HG02938 (cell line): Measurements from ENCODE around the gene B3GALT6.

Source experiments
- ATAC-seq: cut with Tn5 transposase; IDR thresholded peaks from one replicate; pipeline ENCODE4 v1.9.1; 2021; ENCODE audit warnings: mild to moderate bottlenecking, moderate library complexity; ENCODE audit not compliant: unreplicated experiment

The B3GALT6 gene

DNA sequence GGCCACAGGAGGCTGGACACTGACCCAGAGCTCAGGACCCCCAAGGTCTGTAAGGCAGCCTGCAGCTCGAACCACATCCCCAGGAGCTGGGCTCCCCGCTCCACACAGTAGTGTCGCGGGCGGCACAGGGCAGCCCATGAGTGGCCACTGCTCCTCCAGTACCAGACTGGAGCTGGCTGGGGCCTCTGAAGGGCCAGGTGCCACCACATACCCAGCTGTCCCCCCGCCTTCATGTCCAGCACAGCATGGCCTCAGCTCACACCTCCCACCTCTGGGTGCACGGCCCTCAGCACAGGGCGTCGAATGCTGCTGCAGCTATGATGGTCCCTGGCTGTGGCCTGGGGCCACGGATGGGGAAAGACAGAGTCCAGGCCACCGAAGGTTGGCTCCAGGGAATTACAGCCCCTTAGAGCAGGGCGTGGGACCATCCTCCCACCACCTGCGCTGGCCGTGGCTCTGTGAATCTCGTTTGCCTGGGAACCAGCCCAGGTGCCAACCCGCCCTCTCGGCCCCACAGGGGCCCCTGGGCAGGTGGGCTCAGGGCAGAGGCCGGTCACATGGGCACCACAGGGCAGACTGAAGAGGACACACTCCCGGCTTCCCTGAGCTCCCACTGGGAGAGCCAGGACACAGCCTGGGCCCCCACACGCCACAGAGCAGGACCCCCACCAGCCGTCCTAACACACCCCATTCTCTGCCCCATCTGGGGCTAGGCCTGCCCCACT, 16.0 kb upstream of the B3GALT6 start:
- no peak for ATAC-seq

DNA sequence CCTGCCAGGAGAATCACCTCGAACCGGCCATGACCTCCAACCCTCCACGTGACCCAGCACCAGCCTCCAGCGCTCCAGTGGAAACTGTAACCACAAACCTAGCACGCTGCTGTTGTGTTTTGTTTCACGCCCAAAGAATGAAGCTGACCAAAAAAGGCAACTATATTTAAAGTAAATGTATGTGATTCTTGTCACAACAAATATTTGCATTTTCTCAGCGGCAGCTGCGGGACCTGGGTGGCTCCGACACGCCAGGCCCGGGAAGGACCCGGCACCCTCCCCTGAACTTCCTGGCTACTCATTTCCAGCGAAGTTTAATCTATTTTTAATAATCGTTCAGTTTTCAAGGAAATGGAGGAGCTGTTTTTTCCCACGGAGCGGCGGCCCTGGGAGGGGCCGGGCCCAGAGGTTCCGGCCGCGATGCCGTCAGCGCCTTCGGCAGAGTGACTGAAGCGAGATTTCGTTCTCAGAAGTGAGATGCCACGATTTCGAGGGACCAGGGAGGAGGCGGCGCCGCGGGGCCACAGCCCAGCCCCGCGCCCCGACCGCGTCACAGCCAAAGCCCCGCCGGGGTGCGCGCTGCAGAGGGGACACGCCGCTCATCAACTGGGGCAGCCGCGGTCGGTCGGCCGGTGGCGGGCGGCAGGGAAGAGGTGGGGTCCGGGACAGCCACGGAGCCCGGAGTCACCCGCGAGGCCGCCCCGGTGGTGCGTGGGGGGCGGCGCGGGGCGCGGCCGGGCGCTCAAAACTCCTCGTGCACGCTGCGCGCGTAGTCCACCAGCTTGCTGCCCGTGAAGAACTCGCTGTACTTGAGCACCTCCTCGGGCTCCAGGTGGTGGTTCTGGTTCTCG, 15.0 kb upstream of the B3GALT6 start:
- no peak for ATAC-seq

- ATAC-seq = no peak
Observed at GRCh38 chr1:1217621-1218523, 14.2 kb upstream of the B3GALT6 start.

GRCh38 chr1:1218524-1219200, 13.4 kb upstream of the B3GALT6 start:
- ATAC-seq = no peak

DNA sequence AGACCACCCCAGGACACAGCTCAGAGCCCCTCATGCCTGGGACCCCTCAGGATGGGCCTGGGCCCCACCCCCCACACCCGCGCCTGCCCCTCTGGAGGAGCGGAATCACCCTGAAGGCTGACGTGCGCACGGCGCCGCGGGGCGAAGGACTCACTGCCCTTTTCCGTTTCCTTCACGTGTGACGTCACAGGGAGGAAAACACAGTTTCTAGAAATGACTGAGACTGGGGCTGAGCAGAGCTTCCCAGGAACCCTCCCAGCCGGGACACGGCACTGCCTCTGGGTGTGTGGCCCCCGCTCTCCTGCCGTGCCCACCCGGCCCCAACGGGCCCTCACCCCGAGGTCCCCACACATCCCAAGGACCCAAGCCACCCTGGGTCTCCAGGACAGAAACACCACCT, 12.7 kb upstream of the B3GALT6 start:
- no peak for ATAC-seq

GRCh38 chr1:1220197-1220596, 11.8 kb upstream of the B3GALT6 start:
- ATAC-seq = no peak

DNA sequence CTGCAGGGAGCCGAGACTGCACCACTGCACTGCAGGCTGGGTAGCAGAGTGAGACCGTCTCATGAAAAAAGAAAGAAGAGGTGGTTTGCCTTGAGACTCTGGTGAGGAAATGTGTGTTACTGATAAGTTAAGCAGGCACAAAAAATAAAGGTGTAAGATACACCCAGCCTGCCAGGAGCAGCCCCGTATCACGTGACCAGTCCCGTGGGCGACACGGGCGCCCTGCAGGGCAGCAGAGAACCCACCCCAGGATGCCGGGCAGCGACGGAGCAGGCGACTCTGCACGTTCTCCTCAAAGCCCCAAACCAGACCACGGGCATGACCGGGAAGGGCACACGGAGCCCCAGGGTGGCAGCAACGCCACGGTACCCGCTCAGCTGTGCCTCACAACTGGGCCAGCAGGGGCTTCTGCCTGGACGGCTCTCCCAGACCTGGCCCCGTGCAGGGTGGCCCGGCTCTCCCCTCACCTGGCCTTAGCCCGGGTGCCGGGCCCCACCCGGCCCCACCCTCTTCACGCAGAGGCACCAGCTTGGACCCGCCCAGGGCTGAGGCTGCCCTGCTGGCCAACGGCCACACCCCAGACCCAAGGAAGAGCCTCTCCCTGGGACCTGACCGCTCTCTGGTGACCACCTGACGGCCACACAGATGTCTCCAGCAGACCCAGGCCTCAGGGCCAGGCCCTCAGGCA, 10.0 kb upstream of the B3GALT6 start:
- ATAC-seq = no peak

GRCh38 chr1:1222575-1223225, 9.3 kb upstream of the B3GALT6 start:
- ATAC-seq = no peak

GRCh38 chr1:1223321-1223720, 8.7 kb upstream of the B3GALT6 start:
- no peak for ATAC-seq

DNA sequence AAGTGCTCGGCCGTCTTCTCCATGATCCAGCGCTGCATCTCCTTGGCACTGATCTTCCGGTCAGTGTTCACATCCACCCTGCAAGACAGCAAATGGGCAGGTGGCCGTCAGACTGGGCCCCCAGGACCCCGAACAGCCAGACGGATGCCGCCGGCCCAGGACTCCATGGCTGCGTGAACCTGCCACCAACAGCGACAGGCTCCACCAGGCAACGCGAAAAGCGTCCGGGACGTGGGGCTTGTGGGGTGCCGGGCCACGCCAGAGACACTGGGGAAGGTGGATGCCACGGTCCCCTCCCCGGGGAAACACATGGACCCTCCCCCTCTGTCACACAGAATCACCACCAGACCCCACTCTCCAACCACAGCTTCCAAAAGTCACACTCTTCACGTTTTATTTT, 8.1 kb upstream of the B3GALT6 start:
- ATAC-seq = no peak

DNA sequence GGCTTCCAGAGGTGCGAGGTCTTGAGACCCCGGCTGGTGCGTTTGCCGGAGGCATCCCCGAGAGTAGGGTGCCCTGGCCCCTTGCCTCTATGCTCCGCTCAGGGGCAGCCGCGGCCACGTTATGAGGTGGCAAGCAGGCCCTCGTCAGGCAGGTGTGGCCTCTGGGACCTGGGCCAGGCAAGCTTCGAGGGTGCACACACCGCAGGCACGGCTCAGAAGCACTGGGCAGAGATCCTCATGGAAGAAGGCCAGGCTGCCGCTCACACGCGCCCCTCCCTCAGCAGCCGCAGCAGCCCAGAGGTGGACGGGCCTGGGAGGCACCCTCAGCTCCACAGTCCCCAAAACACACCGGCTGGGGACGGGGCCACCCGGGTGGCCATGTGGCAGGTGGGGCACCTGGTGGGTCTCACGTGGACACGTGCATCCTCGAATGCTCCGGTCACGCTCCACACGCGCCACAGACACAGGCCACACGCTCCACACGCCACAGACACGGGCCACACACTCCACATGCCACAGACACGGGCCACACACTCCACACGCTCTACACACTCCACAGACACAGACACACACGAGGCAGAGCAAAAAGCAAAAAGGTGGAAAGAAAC, 6.7 kb upstream of the B3GALT6 start:
- no peak for ATAC-seq

DNA sequence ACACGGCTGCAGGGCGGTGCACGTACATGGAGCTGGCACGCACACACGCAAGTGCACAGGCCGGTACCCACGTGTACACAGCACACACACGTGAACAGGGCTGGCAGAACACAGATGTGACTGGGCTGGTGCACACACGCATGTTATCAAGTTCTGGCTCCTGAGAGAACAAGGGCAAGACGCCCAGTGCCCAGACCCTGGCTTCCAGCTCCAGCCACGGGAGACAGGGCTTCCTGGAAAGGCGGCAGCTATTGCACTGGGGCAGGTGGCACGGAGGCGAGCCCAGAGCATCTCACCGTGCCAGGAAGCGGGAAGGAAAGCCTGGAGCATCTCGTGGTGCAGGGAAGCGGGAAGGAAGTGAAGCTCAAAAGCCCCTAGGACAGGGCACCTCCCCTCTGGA, 6.1 kb upstream of the B3GALT6 start:
- no peak for ATAC-seq

DNA sequence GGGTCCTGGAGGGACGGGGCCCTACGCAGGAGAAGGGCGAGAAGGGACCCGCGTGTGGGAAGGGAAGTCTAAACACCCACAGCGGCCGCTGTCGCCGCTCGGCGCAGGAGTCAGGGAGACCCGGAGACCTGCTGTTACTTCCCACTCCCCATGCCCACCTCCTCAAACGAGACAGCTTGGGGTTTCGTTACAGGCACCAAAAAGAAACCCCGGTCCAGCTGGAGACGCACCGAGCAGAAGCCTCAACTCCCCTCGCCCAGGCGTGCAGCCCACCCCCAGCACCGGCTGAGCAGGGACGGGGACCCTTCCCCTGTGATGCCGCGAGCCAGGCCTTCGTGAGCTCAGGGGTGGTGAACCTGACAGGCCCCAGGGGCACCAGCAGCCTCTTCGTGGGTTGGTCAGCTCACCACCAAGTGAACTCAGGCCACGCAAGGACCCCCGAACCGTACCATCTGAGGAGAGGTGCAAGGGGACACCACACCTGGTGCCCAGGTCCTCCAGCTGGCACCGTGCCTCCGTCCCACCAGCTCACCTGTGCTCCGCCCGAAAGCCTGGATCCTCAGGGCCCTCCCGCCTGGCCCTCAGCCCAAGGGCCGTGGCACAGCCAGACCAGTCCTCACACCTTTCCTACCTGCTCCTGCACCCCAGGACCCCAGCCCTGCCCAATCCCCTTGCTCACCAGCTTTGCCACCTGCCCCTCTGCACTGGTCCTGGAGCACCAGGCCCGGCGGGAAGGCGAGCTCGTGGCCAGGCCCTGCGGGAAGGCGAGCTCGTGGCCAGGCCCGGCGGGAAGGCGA, 5.3 kb upstream of the B3GALT6 start:
- ATAC-seq = no peak

- ATAC-seq = no peak
Observed at GRCh38 chr1:1227386-1227785, 4.7 kb upstream of the B3GALT6 start.

GRCh38 chr1:1228187-1228586, 3.9 kb upstream of the B3GALT6 start:
- ATAC-seq = no peak

- no peak for ATAC-seq
Observed at GRCh38 chr1:1228596-1229321, 3.3 kb upstream of the B3GALT6 start.

- ATAC-seq = no peak
Observed at GRCh38 chr1:1229770-1230169, 2.3 kb upstream of the B3GALT6 start.
